MM.1S (cell line): ENCODE results near the gene TMEM178B.

Experiments
- DNase-seq: peaks from one replicate; pipeline ENCODE4 v3.0.0-alpha.2; 2015
- H2AFZ ChIP-seq: fragments of 300-600 bp; sonication (generic); 2 replicates; pipeline ENCODE4 v1.6.0; 2016; ENCODE audit warnings: antibody characterized with exemption, low read length
- H3F3A ChIP-seq: fragments of 300-600 bp; sonication (generic); 2 replicates; pipeline ENCODE4 v1.6.1; 2016; ENCODE audit warnings: mild to moderate bottlenecking, antibody characterized with exemption, low read length, moderate library complexity, mixed read lengths; ENCODE audit not compliant: insufficient read depth
- H3K27ac ChIP-seq: fragments of 300-600 bp; sonication (generic); 2 replicates; pipeline ENCODE4 v1.5.1; 2016; ENCODE audit warnings: mild to moderate bottlenecking, low read length
- H3K27me3 ChIP-seq: fragments of 300-600 bp; sonication (generic); replicated peaks from 2 replicates; pipeline ENCODE4 v1.6.0; 2016; ENCODE audit warnings: low read length; ENCODE audit not compliant: insufficient read depth
- H3K36me3 ChIP-seq: fragments of 300-600 bp; sonication (generic); replicated peaks from 2 replicates; pipeline ENCODE4 v1.6.1; 2016; ENCODE audit warnings: mild to moderate bottlenecking, low read length, mixed read lengths; ENCODE audit not compliant: insufficient read depth
- H3K4me1 ChIP-seq: fragments of 300-600 bp; sonication (generic); 2 replicates; pipeline ENCODE4 v1.6.1; 2016; ENCODE audit warnings: low read length, mixed read lengths
- H3K4me2 ChIP-seq: fragments of 300-600 bp; sonication (generic); 2 replicates; pipeline ENCODE4 v1.6.0; 2016; ENCODE audit warnings: low read depth, low read length
- H3K4me3 ChIP-seq: fragments of 300-600 bp; sonication (generic); 2 replicates; pipeline ENCODE4 v1.5.1; 2016; ENCODE audit warnings: low read length, mixed read lengths
- H3K79me2 ChIP-seq: fragments of 300-600 bp; sonication (generic); 2 replicates; pipeline ENCODE4 v1.6.1; 2016; ENCODE audit warnings: mixed run types, low read length, mixed read lengths
- H3K9ac ChIP-seq: fragments of 300-600 bp; sonication (generic); 2 replicates; pipeline ENCODE4 v1.6.1; 2016; ENCODE audit warnings: low read length, mixed read lengths
- H3K9me2 ChIP-seq: fragments of 300-600 bp; sonication (generic); replicated peaks from 2 replicates; pipeline ENCODE4 v1.6.1; 2016; ENCODE audit warnings: mild to moderate bottlenecking, low read length, mixed read lengths; ENCODE audit not compliant: insufficient read depth
- H3K9me3 ChIP-seq: fragments of 300-600 bp; sonication (generic); replicated peaks from 2 replicates; pipeline ENCODE4 v1.6.1; 2016; ENCODE audit warnings: mild to moderate bottlenecking, low read length, mixed read lengths; ENCODE audit not compliant: insufficient read depth
- H4K20me1 ChIP-seq: fragments of 300-600 bp; sonication (generic); 2 replicates; pipeline ENCODE4 v1.6.1; 2016; ENCODE audit warnings: mild to moderate bottlenecking, low read length, moderate library complexity, mixed read lengths; ENCODE audit not compliant: insufficient read depth
- CTCF ChIP-seq: fragments of 300-600 bp; sonication (generic); IDR thresholded peaks from 2 replicates; pipeline ENCODE4 v1.5.1; 2016; ENCODE audit warnings: antibody characterized with exemption, low read length, mixed read lengths
- EZH2 ChIP-seq: fragments of 300-600 bp; sonication (generic); optimal IDR thresholded peaks from 2 replicates; pipeline ENCODE3; 2017; ENCODE audit warnings: low read depth, mild to moderate bottlenecking, antibody characterized with exemption, low read length, mixed read lengths
- EZH2phosphoT487 ChIP-seq: fragments of 300-600 bp; sonication (generic); IDR thresholded peaks from 2 replicates; pipeline ENCODE4 v1.6.1; 2018; ENCODE audit warnings: antibody characterized with exemption, low read length

Gene TMEM178B

GRCh38 chr7:141213226-141213625 lies 139.4 kb downstream of the TMEM178B start:
- DNase-seq: no peak
- no peaks in the 10 kb centered on the region for H3K9me3 ChIP-seq
- H4K20me1 ChIP-seq: no peaks in the 10 kb centered on the region
- no peaks in the 10 kb centered on the region for H3K79me2 ChIP-seq
- H3K4me2 ChIP-seq: no peak overlapping the region
- H3K36me3 ChIP-seq: no peaks in the 10 kb centered on the region
- H3K4me1 ChIP-seq: no peaks in the 10 kb centered on the region
- H3K9me2 ChIP-seq: no peaks in the 10 kb centered on the region
- TF ChIP-seq EZH2phosphoT487: no peak
- TF ChIP-seq CTCF: no peak
- no peak for TF ChIP-seq EZH2
- no peak overlapping the region for H3K9ac ChIP-seq
- no peak overlapping the region for H2AFZ ChIP-seq
- no peak overlapping the region for H3K4me3 ChIP-seq
- H3K27ac ChIP-seq: no peak overlapping the region
- H3K27me3 ChIP-seq: no peaks in the 10 kb centered on the region
- no peaks in the 10 kb centered on the region for H3F3A ChIP-seq

GRCh38 chr7:141217938-141218337 lies 144.1 kb downstream of the TMEM178B start:
- Histone ChIP-seq H3K79me2 (no peaks in the 10 kb centered on the region), H3K4me1 (no peaks in the 10 kb centered on the region), H2AFZ (no peak overlapping the region), H4K20me1 (no peaks in the 10 kb centered on the region), H3K9me3 (no peaks in the 10 kb centered on the region), H3K36me3 (no peaks in the 10 kb centered on the region), H3K4me2 (no peak overlapping the region), H3F3A (0 out of 2 replicates have a peak, but pooled peaks cover 3% of the 10 kb centered on the region), H3K9ac (no peak overlapping the region), H3K9me2 (no peaks in the 10 kb centered on the region), H3K27ac (no peak overlapping the region), H3K4me3 (no peak overlapping the region), H3K27me3 (no peaks in the 10 kb centered on the region)
- no peak for DNase-seq
- no peak for TF ChIP-seq CTCF
- TF ChIP-seq EZH2: no peak
- TF ChIP-seq EZH2phosphoT487: no peak

- DNase-seq: no peak
- no peaks in the 10 kb centered on the region for H3K9me3 ChIP-seq
- H3K4me3 ChIP-seq: no peak overlapping the region
- no peaks in the 10 kb centered on the region for H3K27me3 ChIP-seq
- no peak overlapping the region for H3K9ac ChIP-seq
- H3F3A ChIP-seq: 0 out of 2 replicates have a peak, but pooled peaks cover 3% of the 10 kb centered on the region
- H3K4me1 ChIP-seq: 0 out of 2 replicates have a peak, but pooled peaks cover 3% of the 10 kb centered on the region
- H3K36me3 ChIP-seq: no peaks in the 10 kb centered on the region
- H3K79me2 ChIP-seq: no peaks in the 10 kb centered on the region
- no peak overlapping the region for H2AFZ ChIP-seq
- no peak overlapping the region for H3K27ac ChIP-seq
- no peak for TF ChIP-seq CTCF
- TF ChIP-seq EZH2: no peak
- TF ChIP-seq EZH2phosphoT487: no peak
- no peaks in the 10 kb centered on the region for H4K20me1 ChIP-seq
- H3K4me2 ChIP-seq: no peak overlapping the region
- H3K9me2 ChIP-seq: no peaks in the 10 kb centered on the region
These were observed 145.1 kb downstream of the TMEM178B start for GRCh38 chr7:141218941-141219340.
